Measurements from ENCODE around the gene ENDOG. TPM values are rescaled to one million over a fixed set of nuclear protein-coding genes. Genes with fewer than 3 reads are reported as not detected.

Gene ENDOG
- total and polyA plus RNA-seq, 2 experiments from 2014 or later = 21.4 to 26.7 TPM

GRCh38 chr9:128802482-128802881 is 15.8 kb upstream of the ENDOG start:
- Histone ChIP-seq H3K9me3 (ENCODE audit: low read depth) (no peaks in the 10 kb centered on the region), H3K4me3 (no peak overlapping the region), H3K27me3 (replicated peaks; ENCODE audit: insufficient read depth) (no peaks in the 10 kb centered on the region), H4K20me1 (ENCODE audit: insufficient read depth) (no peaks in the 10 kb centered on the region), H3K9ac (no peak overlapping the region), H3K4me1 (ENCODE audit: insufficient read depth) (no peaks in the 10 kb centered on the region), H3K4me2 (ENCODE audit: unreplicated experiment) (no peak overlapping the region), H3F3A (ENCODE audit: insufficient read depth) (no peaks in the 10 kb centered on the region), H3K79me2 (ENCODE audit: insufficient read depth) (no peaks in the 10 kb centered on the region), H3K36me3 (ENCODE audit: low read depth) (peaks cover 4% of the 10 kb centered on the region; the same call in 1 of the 2 replicates), H3K9me2 (ENCODE audit: insufficient read depth) (no peaks in the 10 kb centered on the region), H2AFZ (no peak overlapping the region), H3K27ac (no peak overlapping the region)
- in situ Hi-C loops (cut with MboI) = no loop called here
- DNase-seq = no peak
- WGBS, 2 experiments (ENCODE audit: low coverage in 1 of 2, low lambda C conversion rate in 2 of 2, missing lambda C conversion rate in 2 of 2) = 94 to 96% methylated on average over 4 of the region's 4 CpGs
- TF ChIP-seq EZH2phosphoT487 (IDR thresholded peaks at IDR 0.05; ENCODE audit: insufficient read depth, low read depth) (no peak), EZH2 (IDR thresholded peaks at IDR 0.05; ENCODE audit: insufficient read depth, poor library complexity, severe bottlenecking) (no peak)

GRCh38 chr9:128805661-128806060 is 12.6 kb upstream of the ENDOG start:
- WGBS, 2 experiments (ENCODE audit: low coverage in 1 of 2, low lambda C conversion rate in 2 of 2, missing lambda C conversion rate in 2 of 2) = 88 to 93% methylated on average over 14 of the region's 14 CpGs
- no peak for TF ChIP-seq EZH2phosphoT487 (IDR thresholded peaks at IDR 0.05; ENCODE audit: insufficient read depth, low read depth)
- no peak for TF ChIP-seq EZH2 (IDR thresholded peaks at IDR 0.05; ENCODE audit: insufficient read depth, poor library complexity, severe bottlenecking)
- Histone ChIP-seq H3K27me3 (replicated peaks; ENCODE audit: insufficient read depth) (no peaks in the 10 kb centered on the region), H2AFZ (no peak overlapping the region), H3K4me3 (no peak overlapping the region), H3K9me3 (ENCODE audit: low read depth) (no peaks in the 10 kb centered on the region), H3K27ac (no peak overlapping the region), H3K4me1 (ENCODE audit: insufficient read depth) (no peaks in the 10 kb centered on the region), H3K9ac (no peak overlapping the region), H3K36me3 (ENCODE audit: low read depth) (peaks cover 4% of the 10 kb centered on the region; the same call in 1 of the 2 replicates), H3K79me2 (ENCODE audit: insufficient read depth) (no peaks in the 10 kb centered on the region), H3K9me2 (ENCODE audit: insufficient read depth) (no peaks in the 10 kb centered on the region), H3F3A (ENCODE audit: insufficient read depth) (no peaks in the 10 kb centered on the region), H4K20me1 (ENCODE audit: insufficient read depth) (no peaks in the 10 kb centered on the region), H3K4me2 (ENCODE audit: unreplicated experiment) (no peak overlapping the region)
- in situ Hi-C loops (cut with MboI) = no loop called here
- DNase-seq = no peak

GRCh38 chr9:128807827-128808226 is 10.5 kb upstream of the ENDOG start:
- no peak overlapping the region for H3K4me2 ChIP-seq (ENCODE audit: unreplicated experiment)
- H3K9me2 ChIP-seq (ENCODE audit: insufficient read depth) = no peaks in the 10 kb centered on the region
- no peaks in the 10 kb centered on the region for H3F3A ChIP-seq (ENCODE audit: insufficient read depth)
- 85 to 87% methylated on average over 13 of the region's 14 CpGs for WGBS, 2 experiments (ENCODE audit: low coverage in 1 of 2, low lambda C conversion rate in 2 of 2, missing lambda C conversion rate in 2 of 2)
- H3K27me3 ChIP-seq (replicated peaks; ENCODE audit: insufficient read depth) = no peaks in the 10 kb centered on the region
- no peak for TF ChIP-seq EZH2 (IDR thresholded peaks at IDR 0.05; ENCODE audit: insufficient read depth, poor library complexity, severe bottlenecking)
- TF ChIP-seq EZH2phosphoT487 (IDR thresholded peaks at IDR 0.05; ENCODE audit: insufficient read depth, low read depth) = no peak
- H3K4me1 ChIP-seq (ENCODE audit: insufficient read depth) = no peaks in the 10 kb centered on the region
- H3K9me3 ChIP-seq (ENCODE audit: low read depth) = no peaks in the 10 kb centered on the region
- H3K36me3 ChIP-seq (ENCODE audit: low read depth) = peaks cover 4% of the 10 kb centered on the region; the same call in 1 of the 2 replicates
- no peaks in the 10 kb centered on the region for H3K79me2 ChIP-seq (ENCODE audit: insufficient read depth)
- H3K27ac ChIP-seq = no peak overlapping the region
- no peak overlapping the region for H3K4me3 ChIP-seq
- no peak overlapping the region for H3K9ac ChIP-seq
- in situ Hi-C loops (cut with MboI) = no loop called here
- no peaks in the 10 kb centered on the region for H4K20me1 ChIP-seq (ENCODE audit: insufficient read depth)
- DNase-seq = no peak
- no peak overlapping the region for H2AFZ ChIP-seq

GRCh38 chr9:128808543-128808942 is 9.8 kb upstream of the ENDOG start:
- Histone ChIP-seq H3K9me2 (ENCODE audit: insufficient read depth) (no peaks in the 10 kb centered on the region), H3K4me3 (no peak overlapping the region), H3K9me3 (ENCODE audit: low read depth) (no peaks in the 10 kb centered on the region), H3F3A (ENCODE audit: insufficient read depth) (no peaks in the 10 kb centered on the region), H3K36me3 (ENCODE audit: low read depth) (peaks cover 4% of the 10 kb centered on the region; the same call in 1 of the 2 replicates), H2AFZ (no peak overlapping the region), H3K79me2 (ENCODE audit: insufficient read depth) (no peaks in the 10 kb centered on the region), H3K4me2 (ENCODE audit: unreplicated experiment) (no peak overlapping the region), H3K4me1 (ENCODE audit: insufficient read depth) (no peaks in the 10 kb centered on the region), H4K20me1 (ENCODE audit: insufficient read depth) (no peaks in the 10 kb centered on the region), H3K27ac (no peak overlapping the region), H3K27me3 (replicated peaks; ENCODE audit: insufficient read depth) (no peaks in the 10 kb centered on the region), H3K9ac (no peak overlapping the region)
- no peak for TF ChIP-seq EZH2 (IDR thresholded peaks at IDR 0.05; ENCODE audit: insufficient read depth, poor library complexity, severe bottlenecking)
- in situ Hi-C loops (cut with MboI) = no loop called here
- no peak for DNase-seq
- 92 to 93% methylated on average over 3 of the region's 3 CpGs for WGBS, 2 experiments (ENCODE audit: low coverage in 1 of 2, low lambda C conversion rate in 2 of 2, missing lambda C conversion rate in 2 of 2)

All from GM23248 (cell line).